Measurements from ENCODE around the gene PI16. TPM values are rescaled to one million over a fixed set of nuclear protein-coding genes. Genes with fewer than 3 reads are reported as not detected.

Gene PI16
- total and polyA plus RNA-seq, 2 of the 13 experiments (the other 11 are each of a cell fraction or from before 2014, with no cell fraction given) = not detected

- TF ChIP-seq CTCF (CRISPR knock-in tag; IDR thresholded peaks at IDR 0.05) = peak; percentile 65
- peak; percentile 28; the same call in 1 of the 2 replicates for TF ChIP-seq SALL1 (CRISPR knock-in tag; IDR thresholded peaks at IDR 0.05)
- no peak for TF ChIP-seq CREB3 (CRISPR knock-in tag; IDR thresholded peaks at IDR 0.05)
- TF ChIP-seq ATF3 (CRISPR knock-in tag; IDR thresholded peaks at IDR 0.05) = 0 out of 2 replicates have a peak, but pooled peaks have one; percentile 24
- TF ChIP-seq IRF2 (CRISPR knock-in tag; IDR thresholded peaks at IDR 0.05) = 0 out of 2 replicates have a peak, but pooled peaks have one; percentile 15
- no peak for TF ChIP-seq KAT2B (IDR thresholded peaks at IDR 0.05; ENCODE audit: borderline replicate concordance, low read depth, low read length)
- no peak for TF ChIP-seq HNRNPLL (IDR thresholded peaks at IDR 0.05; ENCODE audit: low read depth, low read length, poor library complexity, severe bottlenecking)
- no peak for TF ChIP-seq SOX6 (IDR thresholded peaks at IDR 0.05)
- peak; percentile 32; the same call in 1 of the 2 replicates for TF ChIP-seq SOX6 (CRISPR knock-in tag; IDR thresholded peaks at IDR 0.05)
- peak; percentile 53; the same call in 1 of the 2 replicates for TF ChIP-seq SMC3 (IDR thresholded peaks at IDR 0.05; ENCODE audit: low read length)
Measured at GRCh38 chr6:36914227-36914794, 40.2 kb upstream of the PI16 start (continued).

GRCh38 chr6:36915599-36915998 lies 38.9 kb upstream of the PI16 start:
- H3K9ac ChIP-seq (ENCODE audit: insufficient read depth, low read depth, low read length) = no peak overlapping the region
- ChIA-PET CTCF (ENCODE audit: low intra/inter-chr PET ratio, low total read pairs) (no interaction called here), POLR2A (no interaction called here)
- 95% methylated on average over 4 of the region's 4 CpGs for WGBS (ENCODE audit: low lambda C conversion rate)
- FAIRE-seq = no peak
- no peak overlapping the region for H3K4me3 ChIP-seq (replicated peaks in 1 of 3; ENCODE audit: insufficient read depth in 1 of 3, low read depth in 2 of 3, low read length in 3 of 3)
- H4K20me1 ChIP-seq (ENCODE audit: insufficient read depth, low read length) = no peaks in the 10 kb centered on the region
- peaks cover 10 to 58% of the 10 kb centered on the region in 2 experiments for H3K36me3 ChIP-seq (replicated peaks in 1 of 2; ENCODE audit: control insufficient read depth in 1 of 2, insufficient read depth in 2 of 2, low read length in 2 of 2)
- no peak for ATAC-seq
- no peak overlapping the region for H3K27ac ChIP-seq (ENCODE audit: extremely low read length, insufficient read depth, low read length)
- no peak overlapping the region for H2AFZ ChIP-seq (ENCODE audit: low read length)
- intact Hi-C loops (cut with micrococcal nuclease; ENCODE audit: unreplicated experiment) = no loop called here
- in situ Hi-C loops (cut with HindIII; ENCODE audit: extremely low pct_ligation_motif_present, low pct_unique_long_range_greater_than_20kb) = no loop called here
- DNase-seq (ENCODE audit: low spot score) = no peak
- H3K9me3 ChIP-seq (ENCODE audit: low read length) = no peaks in the 10 kb centered on the region
- TF ChIP-seq CREBL2 (CRISPR knock-in tag; IDR thresholded peaks at IDR 0.05; ENCODE audit: borderline replicate concordance) (no peak), HNRNPK (IDR thresholded peaks at IDR 0.05; ENCODE audit: low read depth, low read length, poor library complexity, severe bottlenecking) (peak; percentile 37)
- no peaks in the 10 kb centered on the region for H3K27me3 ChIP-seq (ENCODE audit: control insufficient read depth in 1 of 2, insufficient read depth in 2 of 2, low read length in 2 of 2)
- no peak overlapping the region for H3K4me2 ChIP-seq (ENCODE audit: low read depth, low read length)
- no TSS peak for BruUV-seq (replicated peaks)
- H3K4me1 ChIP-seq (ENCODE audit: insufficient read depth, low read length) = peaks cover 14% of the 10 kb centered on the region
- H3K79me2 ChIP-seq (ENCODE audit: insufficient read depth, low read length) = no peaks in the 10 kb centered on the region

Measured in HepG2 (cell line).